ENCODE data around the gene PTPRG. TPM values are rescaled to one million over a fixed set of nuclear protein-coding genes. Genes with fewer than 3 reads are reported as not detected.

The PTPRG gene
- polyA plus RNA-seq, 3 donors, result not detected

GRCh38 chr3:62024882-62025281 lies 463.5 kb downstream of the PTPRG start:
- intact Hi-C loops (cut with micrococcal nuclease), result no loop called here
- H3K27me3 ChIP-seq (ENCODE audit: control insufficient read depth in 2 of 2, insufficient read depth in 2 of 2, low read length in 2 of 2), result no peaks in the 10 kb centered on the region
- H3K9me3 ChIP-seq (replicated peaks in 1 of 2; ENCODE audit: control insufficient read depth in 1 of 2, insufficient read depth in 1 of 2, low read length in 2 of 2), result no peaks in the 10 kb centered on the region
- no peak overlapping the region for H2AFZ ChIP-seq (ENCODE audit: insufficient read depth, low read depth, low read length, poor library complexity, severe bottlenecking)
- H3K79me2 ChIP-seq (ENCODE audit: insufficient read depth, low read length), result no peaks in the 10 kb centered on the region
- Mint-ChIP-seq H3K9me3 (peaks cover 0 to 3% (median 0%) of the 10 kb centered on the region in 7 donors), H3K27me3 (ENCODE audit: low read depth in 3 of 3) (no peaks in the 10 kb centered on the region), H3K36me3 (no peaks in the 10 kb centered on the region), H3K27ac (no peak overlapping the region), H3K4me1 (no peaks in the 10 kb centered on the region), H3K4me3 (no peak overlapping the region)
- no peaks in the 10 kb centered on the region for H4K20me1 ChIP-seq (ENCODE audit: insufficient read depth, low read length)
- no peak for TF ChIP-seq CTCF (IDR thresholded peaks at IDR 0.05)
- no peak overlapping the region for H3K27ac ChIP-seq (ENCODE audit: low read depth in 1 of 2, low read length in 2 of 2)
- H3K36me3 ChIP-seq (replicated peaks in 1 of 2; ENCODE audit: control insufficient read depth in 1 of 2, insufficient read depth in 2 of 2, low read length in 2 of 2), result no peaks in the 10 kb centered on the region
- no peak for DNase-seq
- no peak overlapping the region for H3K9ac ChIP-seq (ENCODE audit: insufficient read depth, low read length, poor library complexity, severe bottlenecking)
- H3K4me1 ChIP-seq (ENCODE audit: control insufficient read depth in 1 of 2, insufficient read depth in 2 of 2, low read length in 2 of 2), result no peaks in the 10 kb centered on the region
- H3K4me3 ChIP-seq (replicated peaks in 1 of 3; ENCODE audit: low read depth in 2 of 3, low read length in 3 of 3), result no peak overlapping the region
- H3K4me2 ChIP-seq (replicated peaks; ENCODE audit: extremely low read depth, low read length, poor library complexity, severe bottlenecking), result no peak overlapping the region
- 60% methylated on average over 1 of the region's 3 CpGs for WGBS (ENCODE audit: insufficient coverage)

- H3K9me3 Mint-ChIP-seq, result peaks cover 0 to 3% (median 0%) of the 10 kb centered on the region in 7 donors
- no CpG with 5 or more reads among the region's 1 CpG for WGBS (ENCODE audit: insufficient coverage)
- TF ChIP-seq CTCF (IDR thresholded peaks at IDR 0.05), result no peak
- no peaks in the 10 kb centered on the region for H3K4me1 Mint-ChIP-seq
- Histone ChIP-seq H3K9ac (ENCODE audit: insufficient read depth, low read length, poor library complexity, severe bottlenecking) (no peak overlapping the region), H2AFZ (ENCODE audit: insufficient read depth, low read depth, low read length, poor library complexity, severe bottlenecking) (no peak overlapping the region), H3K79me2 (ENCODE audit: insufficient read depth, low read length) (no peaks in the 10 kb centered on the region), H3K4me3 (replicated peaks in 1 of 3; ENCODE audit: low read depth in 2 of 3, low read length in 3 of 3) (no peak overlapping the region), H3K27me3 (ENCODE audit: control insufficient read depth in 2 of 2, insufficient read depth in 2 of 2, low read length in 2 of 2) (no peaks in the 10 kb centered on the region), H3K4me1 (ENCODE audit: control insufficient read depth in 1 of 2, insufficient read depth in 2 of 2, low read length in 2 of 2) (no peaks in the 10 kb centered on the region), H3K27ac (ENCODE audit: low read depth in 1 of 2, low read length in 2 of 2) (no peak overlapping the region), H3K4me2 (replicated peaks; ENCODE audit: extremely low read depth, low read length, poor library complexity, severe bottlenecking) (no peak overlapping the region), H4K20me1 (ENCODE audit: insufficient read depth, low read length) (no peaks in the 10 kb centered on the region), H3K9me3 (replicated peaks in 1 of 2; ENCODE audit: control insufficient read depth in 1 of 2, insufficient read depth in 1 of 2, low read length in 2 of 2) (no peaks in the 10 kb centered on the region), H3K36me3 (replicated peaks in 1 of 2; ENCODE audit: control insufficient read depth in 1 of 2, insufficient read depth in 2 of 2, low read length in 2 of 2) (no peaks in the 10 kb centered on the region)
- no peaks in the 10 kb centered on the region for H3K27me3 Mint-ChIP-seq (ENCODE audit: low read depth in 3 of 3)
- no peaks in the 10 kb centered on the region for H3K36me3 Mint-ChIP-seq
- no peak for DNase-seq
- no peak overlapping the region for H3K27ac Mint-ChIP-seq
- intact Hi-C loops (cut with micrococcal nuclease), result no loop called here
- no peak overlapping the region for H3K4me3 Mint-ChIP-seq
Measured at GRCh38 chr3:62025913-62026312, 464.5 kb downstream of the PTPRG start.
